Measurements from ENCODE around the gene PIPOX. TPM values are rescaled to one million over a fixed set of nuclear protein-coding genes. Genes with fewer than 3 reads are reported as not detected.

The PIPOX gene
- total RNA-seq, 1 experiment from 2014 or later: 1.6 TPM

GRCh38 chr17:29066047-29066446 is 23.1 kb downstream of the PIPOX start:
- in situ Hi-C loops (cut with HindIII; ENCODE audit: low pct_unique_long_range_greater_than_20kb, low sequenced_read_pairs): no loop called here
- no peak for DNase-seq (ENCODE audit: low read depth)

DNA sequence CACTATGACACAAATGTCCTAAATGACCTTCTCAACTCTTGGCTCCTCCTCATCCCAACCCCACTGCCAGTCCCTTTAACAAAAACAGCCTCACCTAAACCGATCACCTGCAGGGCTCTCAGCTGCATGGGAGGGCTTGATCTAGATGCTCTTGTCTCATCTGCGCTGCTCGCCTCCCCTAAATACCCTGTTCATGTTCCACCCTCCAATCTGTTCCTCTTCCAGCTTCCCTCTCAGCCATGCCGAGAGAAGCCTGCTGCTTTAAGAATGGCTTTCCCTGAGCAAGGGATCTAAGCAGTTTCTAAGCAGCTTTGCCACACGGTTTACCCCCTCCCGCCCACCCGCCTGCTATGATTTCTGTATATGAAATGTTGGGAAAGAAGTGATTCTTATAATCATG is 23.7 kb downstream of the PIPOX start:
- in situ Hi-C loops (cut with HindIII; ENCODE audit: low pct_unique_long_range_greater_than_20kb, low sequenced_read_pairs): no loop called here
- no peak for DNase-seq (ENCODE audit: low read depth)

DNA sequence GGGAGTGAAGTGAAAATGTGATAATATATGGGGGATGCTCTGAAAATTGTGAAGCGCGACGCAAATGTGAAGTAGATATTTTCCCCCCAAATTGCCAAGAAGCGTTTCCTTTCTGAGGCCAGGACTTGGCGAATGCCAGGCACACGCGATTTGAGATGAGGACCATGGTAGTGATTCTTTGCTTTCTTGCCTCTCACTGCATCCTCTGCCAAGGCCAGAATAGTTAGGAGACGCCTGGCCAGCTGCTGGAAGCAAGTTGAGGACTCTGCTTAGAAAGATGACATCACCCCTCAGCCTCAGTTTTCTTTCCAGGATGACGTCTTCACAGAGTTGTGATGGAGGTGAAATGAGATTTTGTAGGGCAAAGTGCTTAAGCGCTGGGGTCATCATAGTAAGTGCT is 25.9 kb downstream of the PIPOX start:
- no peak for DNase-seq (ENCODE audit: low read depth)
- in situ Hi-C loops (cut with HindIII; ENCODE audit: low pct_unique_long_range_greater_than_20kb, low sequenced_read_pairs): no loop called here

DNA sequence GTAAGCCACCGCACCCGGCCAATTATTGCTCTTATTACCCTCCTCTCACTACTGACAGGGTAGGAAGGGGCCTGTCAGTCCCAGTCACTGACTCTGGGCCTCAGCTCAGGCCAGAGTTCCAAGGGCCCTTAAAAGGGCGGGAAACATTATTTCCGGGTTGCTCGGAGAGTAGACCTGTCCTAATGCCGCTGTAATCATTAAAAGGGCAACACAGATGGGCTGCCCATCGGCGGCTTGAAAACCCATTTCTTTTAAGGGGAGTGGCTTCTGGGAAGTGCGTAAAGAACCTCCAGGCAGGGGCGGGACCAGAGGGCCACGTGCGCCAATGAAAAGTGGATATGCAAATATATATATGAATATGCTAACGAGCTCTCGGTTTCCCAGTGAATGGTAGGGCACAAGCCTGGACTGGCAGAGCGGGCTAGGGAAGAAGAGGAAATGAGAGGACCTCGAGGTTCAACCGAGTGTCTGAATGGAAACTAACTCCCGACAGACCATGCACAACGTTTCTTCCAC is 26.6 kb downstream of the PIPOX start:
- in situ Hi-C loops (cut with HindIII; ENCODE audit: low pct_unique_long_range_greater_than_20kb, low sequenced_read_pairs): no loop called here
- DNase-seq (ENCODE audit: low read depth): peak; percentile 30

DNA sequence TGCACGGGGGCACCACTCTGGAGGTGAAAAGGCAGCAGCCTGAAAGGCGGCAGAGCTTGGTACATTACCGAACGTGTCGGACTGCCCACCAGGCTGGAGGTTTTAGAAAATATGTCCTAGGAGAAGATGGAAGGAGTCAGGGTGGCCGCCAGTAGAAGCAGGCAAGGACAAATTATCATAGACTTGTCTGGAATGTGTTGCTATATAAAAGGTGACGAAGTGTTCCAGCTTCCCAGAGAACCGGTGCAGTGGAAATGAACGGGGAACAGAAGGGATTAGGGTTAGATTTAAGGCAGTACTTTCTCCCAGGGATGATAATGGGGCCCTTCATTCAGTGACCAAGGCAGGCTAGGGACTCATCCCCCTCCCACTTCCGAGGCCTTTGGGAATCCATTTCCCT is 27.4 kb downstream of the PIPOX start:
- no peak for DNase-seq (ENCODE audit: low read depth)
- in situ Hi-C loops (cut with HindIII; ENCODE audit: low pct_unique_long_range_greater_than_20kb, low sequenced_read_pairs): no loop called here

DNA sequence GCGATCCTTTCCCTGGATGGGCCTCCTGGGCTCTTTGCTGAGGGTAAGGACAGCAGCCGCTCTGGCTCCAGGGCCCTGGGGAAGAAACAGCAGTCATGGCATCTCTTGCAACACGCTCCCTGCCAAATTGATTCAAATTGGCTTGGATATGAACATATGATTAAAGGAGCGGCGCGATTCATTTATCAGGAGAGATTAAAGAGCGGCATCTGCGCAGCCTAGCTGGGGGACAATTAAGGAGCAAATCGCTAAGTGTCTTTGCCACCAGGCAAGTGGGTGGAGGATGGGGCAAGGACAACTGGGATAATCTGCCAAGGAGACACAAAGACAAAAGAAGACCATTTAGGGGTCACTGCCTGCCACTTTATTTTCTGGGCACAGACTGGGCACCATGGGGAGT is 27.8 kb downstream of the PIPOX start:
- DNase-seq (ENCODE audit: low read depth): no peak
- in situ Hi-C loops (cut with HindIII; ENCODE audit: low pct_unique_long_range_greater_than_20kb, low sequenced_read_pairs): no loop called here

DNA sequence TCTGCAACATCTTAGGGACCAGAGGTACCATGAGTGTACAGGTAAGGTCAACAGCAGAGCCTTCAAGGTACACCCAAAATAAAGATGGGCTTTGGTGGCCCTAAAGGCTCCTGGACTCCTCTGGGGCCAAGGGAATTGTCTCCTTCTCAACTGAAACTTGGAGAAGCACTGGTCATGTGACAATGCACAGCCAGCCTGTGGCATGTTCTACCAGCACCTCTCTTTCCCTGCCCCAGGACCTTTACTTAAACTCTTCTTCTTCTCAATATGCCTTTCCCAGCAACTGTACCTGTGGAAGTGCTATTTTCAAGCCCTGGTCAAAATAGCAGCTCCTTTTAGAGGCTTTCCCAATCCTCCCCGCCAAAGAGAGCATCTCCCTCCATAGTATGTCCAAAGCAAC is 28.4 kb downstream of the PIPOX start:
- no peak for DNase-seq (ENCODE audit: low read depth)
- in situ Hi-C loops (cut with HindIII; ENCODE audit: low pct_unique_long_range_greater_than_20kb, low sequenced_read_pairs): no loop called here

- no peak for DNase-seq (ENCODE audit: low read depth)
- in situ Hi-C loops (cut with HindIII; ENCODE audit: low pct_unique_long_range_greater_than_20kb, low sequenced_read_pairs): no loop called here
Observed at GRCh38 chr17:29073045-29073444, 30.1 kb downstream of the PIPOX start.

DNA sequence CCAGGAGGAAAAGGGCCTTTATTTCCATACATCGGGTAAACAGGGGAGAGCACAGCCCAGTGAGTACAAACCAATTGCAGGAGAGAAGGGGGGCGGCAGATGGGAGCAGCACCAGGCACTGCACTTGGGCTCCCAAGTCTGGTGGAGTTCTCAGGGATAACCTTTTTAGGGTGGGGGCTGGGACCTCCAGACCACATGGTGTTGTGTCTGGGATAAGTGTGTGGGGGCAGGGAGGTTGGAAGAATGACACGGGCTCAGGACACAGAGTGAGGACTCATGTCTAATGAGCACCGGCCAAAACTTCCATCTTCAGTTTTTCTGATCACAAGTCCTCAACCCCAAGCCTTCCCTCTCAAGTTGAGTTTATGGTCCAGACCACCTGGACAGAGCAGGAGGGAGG is 30.6 kb downstream of the PIPOX start:
- no peak for DNase-seq (ENCODE audit: low read depth)
- in situ Hi-C loops (cut with HindIII; ENCODE audit: low pct_unique_long_range_greater_than_20kb, low sequenced_read_pairs): no loop called here

DNA sequence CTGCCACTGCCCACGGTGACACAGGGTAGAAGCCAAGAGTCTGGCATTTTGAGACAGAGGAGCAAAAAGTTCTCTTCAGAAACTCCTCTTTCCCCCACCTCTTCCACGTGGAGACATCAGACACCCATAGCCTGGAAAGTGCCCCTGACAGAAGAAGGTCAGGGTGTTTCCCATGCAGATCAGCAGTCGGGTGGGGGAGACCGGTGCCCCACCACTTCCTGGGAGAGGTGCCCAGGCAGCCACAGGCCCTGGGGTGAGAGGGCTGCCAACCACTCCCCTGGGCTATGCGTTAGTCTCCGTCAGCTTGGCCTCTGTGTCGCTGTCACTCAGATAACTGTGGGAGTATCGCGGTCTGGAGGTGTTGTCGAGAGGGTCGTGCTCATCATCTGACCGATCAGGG is 31.5 kb downstream of the PIPOX start:
- in situ Hi-C loops (cut with HindIII; ENCODE audit: low pct_unique_long_range_greater_than_20kb, low sequenced_read_pairs): no loop called here
- DNase-seq (ENCODE audit: low read depth): no peak

DNA sequence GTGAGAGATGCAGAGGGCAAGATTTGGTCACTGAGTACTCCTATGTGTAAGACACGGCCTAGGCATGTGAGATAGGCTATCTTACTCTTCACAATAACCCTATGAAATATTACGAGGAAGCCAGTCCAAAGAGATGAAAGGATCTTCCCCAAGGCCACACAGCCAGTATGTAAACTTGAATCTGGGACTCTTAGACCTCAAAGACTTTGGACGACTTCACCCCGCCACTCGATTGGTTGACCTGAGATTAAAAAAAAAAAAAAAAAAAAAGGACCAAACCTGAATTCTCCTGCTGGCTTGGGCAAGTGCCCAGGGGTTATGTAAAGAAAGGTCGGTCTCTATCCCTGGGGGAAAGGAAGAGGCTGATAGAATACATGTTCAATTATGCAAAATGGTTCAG is 33.1 kb downstream of the PIPOX start:
- DNase-seq (ENCODE audit: low read depth): no peak

DNA sequence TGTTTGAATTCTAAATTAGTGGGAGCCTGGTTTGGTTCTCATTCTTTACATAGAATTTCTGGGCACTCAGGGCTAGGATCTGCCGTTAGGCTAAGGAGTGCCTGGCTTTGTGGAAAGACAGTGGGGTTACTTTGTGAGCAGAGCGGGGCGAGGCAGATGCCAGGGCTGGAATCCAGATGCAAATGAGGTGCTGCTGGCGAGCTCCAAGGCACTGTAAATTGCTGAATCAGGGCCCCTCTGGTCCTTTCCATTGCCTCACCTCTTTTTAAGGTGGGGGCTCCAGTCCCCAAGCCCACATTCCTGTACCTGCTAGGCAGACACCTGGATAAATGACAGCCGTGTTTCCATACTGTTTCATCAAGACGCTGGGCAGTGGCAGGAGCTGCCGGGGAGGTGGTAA is 33.8 kb downstream of the PIPOX start:
- in situ Hi-C loops (cut with HindIII; ENCODE audit: low pct_unique_long_range_greater_than_20kb, low sequenced_read_pairs): no loop called here

More for the DNA sequence above, 33.1 kb downstream of the PIPOX start:
- in situ Hi-C loops (cut with HindIII; ENCODE audit: low pct_unique_long_range_greater_than_20kb, low sequenced_read_pairs): no loop called here

DNA sequence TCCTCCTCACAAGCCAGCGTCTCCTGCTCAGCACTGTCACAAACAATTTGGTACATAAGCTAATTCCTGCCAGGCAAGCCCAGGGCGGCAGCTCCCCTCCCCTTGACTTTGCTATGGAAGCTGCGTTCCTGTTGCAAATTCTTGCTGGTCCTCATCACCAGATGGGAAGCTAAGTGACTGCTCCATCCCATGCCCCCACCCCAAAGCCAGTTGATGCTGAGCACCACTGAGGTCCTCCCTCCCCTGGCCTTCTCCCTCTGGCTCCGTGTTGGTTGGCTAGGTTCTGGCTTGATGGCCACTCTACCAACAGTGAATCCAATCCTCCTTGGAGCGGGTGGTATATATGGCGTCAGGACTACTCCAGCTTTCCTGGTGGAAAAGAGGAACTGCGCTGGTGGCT is 34.4 kb downstream of the PIPOX start:
- DNase-seq (ENCODE audit: low read depth): no peak
- in situ Hi-C loops (cut with HindIII; ENCODE audit: low pct_unique_long_range_greater_than_20kb, low sequenced_read_pairs): no loop called here

More for the DNA sequence above, 33.8 kb downstream of the PIPOX start:
- DNase-seq (ENCODE audit: low read depth): no peak

- peak; percentile 75 for DNase-seq (ENCODE audit: low read depth)
- in situ Hi-C loops (cut with HindIII; ENCODE audit: low pct_unique_long_range_greater_than_20kb, low sequenced_read_pairs): no loop called here
Observed at GRCh38 chr17:29078183-29079045, 35.5 kb downstream of the PIPOX start.

DNA sequence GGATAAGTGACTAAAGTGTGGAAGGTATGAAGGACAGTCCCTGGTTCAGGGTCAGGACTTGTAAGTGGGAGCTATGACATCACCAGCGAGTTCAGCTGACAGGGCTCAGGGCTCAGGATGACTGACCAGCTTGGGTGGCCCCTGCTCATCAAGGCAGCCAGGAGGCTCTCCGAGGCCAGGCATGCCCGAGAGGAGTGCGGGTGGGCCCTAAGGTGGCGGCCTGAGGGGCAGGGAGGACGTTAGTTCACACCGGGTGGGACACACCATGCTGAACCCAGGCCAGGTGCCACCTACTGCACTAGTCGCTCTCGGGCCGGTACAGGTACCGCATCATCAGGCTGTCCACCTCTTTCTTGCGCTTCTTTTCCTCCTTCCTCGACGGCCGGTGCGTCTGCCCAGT is 36.5 kb downstream of the PIPOX start:
- in situ Hi-C loops (cut with HindIII; ENCODE audit: low pct_unique_long_range_greater_than_20kb, low sequenced_read_pairs): no loop called here

DNA sequence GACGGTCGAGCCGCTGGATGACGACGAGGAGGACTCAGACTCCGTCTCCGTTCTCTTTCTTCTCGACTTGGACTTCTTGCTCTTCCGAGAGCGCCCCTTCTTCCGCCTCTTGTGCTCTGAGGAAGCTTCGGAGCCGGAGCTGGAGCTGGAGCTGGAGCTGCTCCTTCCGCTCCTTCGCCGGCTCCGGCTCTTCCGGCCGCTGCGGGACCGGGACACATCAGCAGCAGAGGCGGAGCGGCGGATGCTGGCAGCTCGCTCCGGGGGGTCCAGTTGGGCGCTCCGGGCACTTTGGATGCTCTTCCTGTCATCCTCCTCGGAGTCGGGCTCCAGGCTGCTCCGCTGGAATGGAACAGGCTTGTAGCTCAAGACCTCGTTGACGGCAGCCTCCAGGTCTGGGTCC is 36.9 kb downstream of the PIPOX start:
- DNase-seq (ENCODE audit: low read depth): no peak
- in situ Hi-C loops (cut with HindIII; ENCODE audit: low pct_unique_long_range_greater_than_20kb, low sequenced_read_pairs): no loop called here

More for the DNA sequence above, 36.5 kb downstream of the PIPOX start:
- DNase-seq (ENCODE audit: low read depth): no peak

DNA sequence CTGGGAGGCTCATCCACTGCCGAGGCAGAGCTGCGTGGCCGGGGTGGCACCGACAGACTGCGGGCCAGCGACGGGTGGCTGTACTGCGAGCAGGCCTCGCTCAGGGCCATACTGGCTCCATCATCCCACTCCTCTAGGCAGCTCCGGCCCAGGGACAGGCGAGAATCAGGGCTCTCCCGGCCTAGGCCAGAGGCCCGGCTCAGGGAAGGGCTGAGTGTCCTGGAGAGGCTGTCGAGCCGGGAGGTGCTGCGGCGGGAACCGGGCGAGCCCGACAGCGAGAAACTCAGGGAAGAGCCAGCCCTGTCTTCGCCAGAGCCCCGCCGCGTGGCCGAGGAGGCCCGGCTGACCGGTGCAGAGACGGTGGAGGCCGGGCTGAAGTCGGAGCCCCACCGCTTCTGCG is 37.4 kb downstream of the PIPOX start:
- in situ Hi-C loops (cut with HindIII; ENCODE audit: low pct_unique_long_range_greater_than_20kb, low sequenced_read_pairs): no loop called here
- no peak for DNase-seq (ENCODE audit: low read depth)

- in situ Hi-C loops (cut with HindIII; ENCODE audit: low pct_unique_long_range_greater_than_20kb, low sequenced_read_pairs): no loop called here
- no peak for DNase-seq (ENCODE audit: low read depth)
Observed at GRCh38 chr17:29080965-29081364, 38.0 kb downstream of the PIPOX start.

DNA sequence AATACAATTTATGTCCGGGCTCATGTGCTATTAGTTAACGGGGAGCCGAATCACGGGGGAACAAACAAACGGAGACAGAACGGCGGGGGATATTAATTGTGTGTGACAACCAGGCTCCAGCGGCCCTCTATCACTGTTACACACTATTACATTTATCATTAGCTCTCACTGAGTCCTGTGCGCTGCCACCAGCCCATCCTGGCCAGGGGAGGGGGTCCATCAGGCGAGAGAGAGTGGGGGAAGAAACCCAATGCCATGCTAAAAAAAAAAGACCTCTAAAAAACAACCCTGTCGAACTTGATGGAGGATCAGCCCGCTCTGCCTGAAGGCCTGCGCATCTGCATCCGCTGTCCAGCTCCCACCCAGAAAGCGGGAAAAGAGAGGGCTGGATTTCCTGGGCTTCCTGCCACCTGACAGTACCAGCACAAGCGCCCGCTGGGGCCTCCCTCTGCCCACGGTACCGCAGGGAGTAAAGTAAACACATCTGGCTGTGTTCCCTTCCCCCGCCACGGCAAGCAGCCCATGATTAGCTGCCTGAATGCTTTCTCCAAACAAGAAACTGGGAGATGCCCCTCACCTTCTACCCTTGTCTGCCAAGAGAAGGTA is 41.7 kb downstream of the PIPOX start:
- DNase-seq (ENCODE audit: low read depth): no peak

GRCh38 chr17:29085223-29085622 is 42.3 kb downstream of the PIPOX start:
- in situ Hi-C loops (cut with HindIII; ENCODE audit: low pct_unique_long_range_greater_than_20kb, low sequenced_read_pairs): no loop called here
- DNase-seq (ENCODE audit: low read depth): no peak

More for the DNA sequence above, 41.7 kb downstream of the PIPOX start:
- in situ Hi-C loops (cut with HindIII; ENCODE audit: low pct_unique_long_range_greater_than_20kb, low sequenced_read_pairs): no loop called here
